ENCODE results near the gene ADARB2. TPM values are rescaled to one million over a fixed set of nuclear protein-coding genes. Genes with fewer than 3 reads are reported as not detected.

The ADARB2 gene
- total and polyA plus RNA-seq, 10 of the 15 experiments (the other 5 are each of a cell fraction or from before 2014, with no cell fraction given): 0.02 to 4.1 (median 0.76) TPM

- H3K4me2 ChIP-seq (ENCODE audit: control insufficient read depth, insufficient read depth): no peak overlapping the region
- CTCF ChIA-PET: no interaction called here
- POLR2A ChIA-PET: no interaction called here
- H3K9me3 ChIP-seq (replicated peaks; ENCODE audit: control insufficient read depth, insufficient read depth, low read length): no peaks in the 10 kb centered on the region
- ATAC-seq (no peak), FAIRE-seq (no peak), DNase-seq (ENCODE audit: low read depth, low spot score) (no peak)
- H4K20me1 ChIP-seq (ENCODE audit: control insufficient read depth, insufficient read depth): no peaks in the 10 kb centered on the region
- no TSS peak for BruUV-seq (replicated peaks)
- in situ Hi-C loops (cut with MboI): no loop called here
- H3K9ac ChIP-seq (ENCODE audit: control insufficient read depth, insufficient read depth, low read length): no peak overlapping the region
- no peaks in the 10 kb centered on the region; a peak in 1 of 4 replicates for H3K27me3 ChIP-seq (replicated peaks in 1 of 2; ENCODE audit: control insufficient read depth in 2 of 2, insufficient read depth in 2 of 2, low read length in 1 of 2)
- H3K79me2 ChIP-seq (ENCODE audit: control insufficient read depth, insufficient read depth, low read length): no peaks in the 10 kb centered on the region
- SMC1A ChIA-PET (ENCODE audit: uncharacterized antibody, unreplicated experiment): interaction anchor here (1.0 kb wide), 1 partner anchor 10 kb away, joined by 3 read pairs; no protein-coding TSS in a partner anchor
- intact Hi-C loops (cut with micrococcal nuclease; ENCODE audit: unreplicated experiment): no loop called here
- 6% methylated on average over 6 of the region's 6 CpGs for WGBS (ENCODE audit: insufficient coverage, insufficient replicate concordance, low lambda C conversion rate, missing lambda C conversion rate)
- H3K27ac ChIP-seq (ENCODE audit: control insufficient read depth, insufficient read depth): no peak overlapping the region
- no peak overlapping the region for H3K4me3 ChIP-seq
- RAD21 ChIA-PET (ENCODE audit: unreplicated experiment): no interaction called here
- H3K36me3 ChIP-seq (ENCODE audit: control insufficient read depth in 2 of 2, insufficient read depth in 2 of 2, low read length in 1 of 2): no peaks in the 10 kb centered on the region
- H3K4me1 ChIP-seq (ENCODE audit: control insufficient read depth, insufficient read depth, low read length): no peaks in the 10 kb centered on the region
- no peak overlapping the region for H2AFZ ChIP-seq (ENCODE audit: control insufficient read depth, low read depth, low read length)
- TF ChIP-seq RAD21 (IDR thresholded peaks at IDR 0.05; ENCODE audit: insufficient read depth, low read depth, low read length): no peak
- TF ChIP-seq NBN (IDR thresholded peaks at IDR 0.05): no peak
- no peak for TF ChIP-seq NFYB (IDR thresholded peaks at IDR 0.05; ENCODE audit: insufficient read depth, low read depth, low read length)
- TF ChIP-seq, protein P1, sequence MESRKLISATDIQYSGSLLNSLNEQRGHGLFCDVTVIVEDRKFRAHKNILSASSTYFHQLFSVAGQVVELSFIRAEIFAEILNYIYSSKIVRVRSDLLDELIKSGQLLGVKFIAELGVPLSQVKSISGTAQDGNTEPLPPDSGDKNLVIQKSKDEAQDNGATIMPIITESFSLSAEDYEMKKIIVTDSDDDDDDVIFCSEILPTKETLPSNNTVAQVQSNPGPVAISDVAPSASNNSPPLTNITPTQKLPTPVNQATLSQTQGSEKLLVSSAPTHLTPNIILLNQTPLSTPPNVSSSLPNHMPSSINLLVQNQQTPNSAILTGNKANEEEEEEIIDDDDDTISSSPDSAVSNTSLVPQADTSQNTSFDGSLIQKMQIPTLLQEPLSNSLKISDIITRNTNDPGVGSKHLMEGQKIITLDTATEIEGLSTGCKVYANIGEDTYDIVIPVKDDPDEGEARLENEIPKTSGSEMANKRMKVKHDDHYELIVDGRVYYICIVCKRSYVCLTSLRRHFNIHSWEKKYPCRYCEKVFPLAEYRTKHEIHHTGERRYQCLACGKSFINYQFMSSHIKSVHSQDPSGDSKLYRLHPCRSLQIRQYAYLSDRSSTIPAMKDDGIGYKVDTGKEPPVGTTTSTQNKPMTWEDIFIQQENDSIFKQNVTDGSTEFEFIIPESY (IDR thresholded peaks at IDR 0.05): no peak
- no peak for TF ChIP-seq SUPT20H (IDR thresholded peaks at IDR 0.05; ENCODE audit: borderline replicate concordance, control insufficient read depth, low read depth, low read length)
- no peak for TF ChIP-seq POLR2A (IDR thresholded peaks at IDR 0.05; ENCODE audit: low read depth, low read length)
- no peak for TF ChIP-seq GATAD2B (conservative IDR thresholded peaks at IDR 0.05; ENCODE audit: low read depth)
- no peak for TF ChIP-seq NR2F1 (conservative IDR thresholded peaks at IDR 0.05)
- TF ChIP-seq SREBF2 (IDR thresholded peaks at IDR 0.05; ENCODE audit: low read length): no peak
- TF ChIP-seq EED (IDR thresholded peaks at IDR 0.05; ENCODE audit: low read depth): no peak
- TF ChIP-seq RELB (IDR thresholded peaks at IDR 0.05; ENCODE audit: low read depth): no peak
- TF ChIP-seq CHD2 (IDR thresholded peaks at IDR 0.05; ENCODE audit: borderline replicate concordance, low read depth, low read length): no peak
- TF ChIP-seq IKZF2 (IDR thresholded peaks at IDR 0.05): no peak
- no peak for TF ChIP-seq LARP7 (IDR thresholded peaks at IDR 0.05)
- no peak for TF ChIP-seq SMAD1 (IDR thresholded peaks at IDR 0.05; ENCODE audit: low read depth, partially characterized antibody)
- no peak for TF ChIP-seq TCF12 (IDR thresholded peaks at IDR 0.05; ENCODE audit: low read depth, low read length)
- TF ChIP-seq E2F8 (IDR thresholded peaks at IDR 0.05; ENCODE audit: low read depth, partially characterized antibody): no peak
Measured at GRCh38 chr10:1197384-1197783, 539.9 kb downstream of the ADARB2 start.

Measured in GM12878 (cell line).